Measurements from ENCODE around the gene HSD11B2. TPM values are rescaled to one million over a fixed set of nuclear protein-coding genes. Genes with fewer than 3 reads are reported as not detected.

The HSD11B2 gene
- total and polyA plus RNA-seq, 10 of the 15 experiments (the other 5 are each of a cell fraction or from before 2014, with no cell fraction given): 0.09 to 0.34 (median 0.21) TPM; not detected in 2

DNA sequence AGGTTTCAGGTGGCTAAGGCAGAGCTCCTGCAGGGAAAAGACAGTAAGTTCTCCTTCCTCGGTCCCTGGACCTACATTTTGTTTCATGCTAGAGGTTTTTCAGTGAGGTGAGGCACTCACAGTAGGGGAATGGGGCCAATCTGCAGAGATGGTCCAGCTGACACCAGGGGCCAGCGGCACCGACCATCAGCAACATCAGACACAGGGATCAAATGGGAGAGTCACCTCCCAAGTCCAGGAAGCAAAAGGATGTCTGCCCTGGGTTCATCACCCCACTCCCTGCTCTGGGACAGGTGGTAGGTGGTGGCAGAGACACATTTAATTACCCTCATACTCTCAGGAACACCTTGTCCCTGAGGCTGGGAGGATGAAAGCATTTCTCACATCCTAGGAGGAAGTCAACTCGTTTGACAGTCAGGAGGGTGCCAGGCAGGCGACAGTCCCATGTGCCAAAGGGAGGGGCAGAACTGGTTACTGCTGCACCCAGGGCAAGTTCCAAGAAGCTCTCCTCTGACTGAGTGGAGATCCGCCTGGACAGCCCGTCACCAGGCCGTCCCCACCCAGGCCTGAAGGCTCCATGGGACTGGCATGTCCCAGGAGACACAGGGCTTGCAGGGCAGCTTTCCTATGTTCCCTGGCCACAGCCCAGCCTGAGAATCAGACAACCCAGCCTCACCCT lies 30.8 kb downstream of the HSD11B2 start (continued):
- TF ChIP-seq, protein P1, sequence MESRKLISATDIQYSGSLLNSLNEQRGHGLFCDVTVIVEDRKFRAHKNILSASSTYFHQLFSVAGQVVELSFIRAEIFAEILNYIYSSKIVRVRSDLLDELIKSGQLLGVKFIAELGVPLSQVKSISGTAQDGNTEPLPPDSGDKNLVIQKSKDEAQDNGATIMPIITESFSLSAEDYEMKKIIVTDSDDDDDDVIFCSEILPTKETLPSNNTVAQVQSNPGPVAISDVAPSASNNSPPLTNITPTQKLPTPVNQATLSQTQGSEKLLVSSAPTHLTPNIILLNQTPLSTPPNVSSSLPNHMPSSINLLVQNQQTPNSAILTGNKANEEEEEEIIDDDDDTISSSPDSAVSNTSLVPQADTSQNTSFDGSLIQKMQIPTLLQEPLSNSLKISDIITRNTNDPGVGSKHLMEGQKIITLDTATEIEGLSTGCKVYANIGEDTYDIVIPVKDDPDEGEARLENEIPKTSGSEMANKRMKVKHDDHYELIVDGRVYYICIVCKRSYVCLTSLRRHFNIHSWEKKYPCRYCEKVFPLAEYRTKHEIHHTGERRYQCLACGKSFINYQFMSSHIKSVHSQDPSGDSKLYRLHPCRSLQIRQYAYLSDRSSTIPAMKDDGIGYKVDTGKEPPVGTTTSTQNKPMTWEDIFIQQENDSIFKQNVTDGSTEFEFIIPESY (IDR thresholded peaks at IDR 0.05): no peak
- TF ChIP-seq HDGF (IDR thresholded peaks at IDR 0.05) (no peak), IRF4 (IDR thresholded peaks at IDR 0.05; ENCODE audit: low read depth, low read length) (no peak), CBX3 (IDR thresholded peaks at IDR 0.05; ENCODE audit: borderline replicate concordance, low read depth) (no peak)
- TF ChIP-seq, protein P2, sequence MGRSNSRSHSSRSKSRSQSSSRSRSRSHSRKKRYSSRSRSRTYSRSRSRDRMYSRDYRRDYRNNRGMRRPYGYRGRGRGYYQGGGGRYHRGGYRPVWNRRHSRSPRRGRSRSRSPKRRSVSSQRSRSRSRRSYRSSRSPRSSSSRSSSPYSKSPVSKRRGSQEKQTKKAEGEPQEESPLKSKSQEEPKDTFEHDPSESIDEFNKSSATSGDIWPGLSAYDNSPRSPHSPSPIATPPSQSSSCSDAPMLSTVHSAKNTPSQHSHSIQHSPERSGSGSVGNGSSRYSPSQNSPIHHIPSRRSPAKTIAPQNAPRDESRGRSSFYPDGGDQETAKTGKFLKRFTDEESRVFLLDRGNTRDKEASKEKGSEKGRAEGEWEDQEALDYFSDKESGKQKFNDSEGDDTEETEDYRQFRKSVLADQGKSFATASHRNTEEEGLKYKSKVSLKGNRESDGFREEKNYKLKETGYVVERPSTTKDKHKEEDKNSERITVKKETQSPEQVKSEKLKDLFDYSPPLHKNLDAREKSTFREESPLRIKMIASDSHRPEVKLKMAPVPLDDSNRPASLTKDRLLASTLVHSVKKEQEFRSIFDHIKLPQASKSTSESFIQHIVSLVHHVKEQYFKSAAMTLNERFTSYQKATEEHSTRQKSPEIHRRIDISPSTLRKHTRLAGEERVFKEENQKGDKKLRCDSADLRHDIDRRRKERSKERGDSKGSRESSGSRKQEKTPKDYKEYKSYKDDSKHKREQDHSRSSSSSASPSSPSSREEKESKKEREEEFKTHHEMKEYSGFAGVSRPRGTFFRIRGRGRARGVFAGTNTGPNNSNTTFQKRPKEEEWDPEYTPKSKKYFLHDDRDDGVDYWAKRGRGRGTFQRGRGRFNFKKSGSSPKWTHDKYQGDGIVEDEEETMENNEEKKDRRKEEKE (IDR thresholded peaks at IDR 0.05): no peak
- TF ChIP-seq, protein P3, sequence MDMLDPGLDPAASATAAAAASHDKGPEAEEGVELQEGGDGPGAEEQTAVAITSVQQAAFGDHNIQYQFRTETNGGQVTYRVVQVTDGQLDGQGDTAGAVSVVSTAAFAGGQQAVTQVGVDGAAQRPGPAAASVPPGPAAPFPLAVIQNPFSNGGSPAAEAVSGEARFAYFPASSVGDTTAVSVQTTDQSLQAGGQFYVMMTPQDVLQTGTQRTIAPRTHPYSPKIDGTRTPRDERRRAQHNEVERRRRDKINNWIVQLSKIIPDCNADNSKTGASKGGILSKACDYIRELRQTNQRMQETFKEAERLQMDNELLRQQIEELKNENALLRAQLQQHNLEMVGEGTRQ (IDR thresholded peaks at IDR 0.05; ENCODE audit: borderline replicate concordance, low read depth, low read length): no peak
